ENCODE results near the gene CRYBA4. TPM values are rescaled to one million over a fixed set of nuclear protein-coding genes. Genes with fewer than 3 reads are reported as not detected.

The CRYBA4 gene
- total and polyA plus RNA-seq, 4 donors = not detected

DNA sequence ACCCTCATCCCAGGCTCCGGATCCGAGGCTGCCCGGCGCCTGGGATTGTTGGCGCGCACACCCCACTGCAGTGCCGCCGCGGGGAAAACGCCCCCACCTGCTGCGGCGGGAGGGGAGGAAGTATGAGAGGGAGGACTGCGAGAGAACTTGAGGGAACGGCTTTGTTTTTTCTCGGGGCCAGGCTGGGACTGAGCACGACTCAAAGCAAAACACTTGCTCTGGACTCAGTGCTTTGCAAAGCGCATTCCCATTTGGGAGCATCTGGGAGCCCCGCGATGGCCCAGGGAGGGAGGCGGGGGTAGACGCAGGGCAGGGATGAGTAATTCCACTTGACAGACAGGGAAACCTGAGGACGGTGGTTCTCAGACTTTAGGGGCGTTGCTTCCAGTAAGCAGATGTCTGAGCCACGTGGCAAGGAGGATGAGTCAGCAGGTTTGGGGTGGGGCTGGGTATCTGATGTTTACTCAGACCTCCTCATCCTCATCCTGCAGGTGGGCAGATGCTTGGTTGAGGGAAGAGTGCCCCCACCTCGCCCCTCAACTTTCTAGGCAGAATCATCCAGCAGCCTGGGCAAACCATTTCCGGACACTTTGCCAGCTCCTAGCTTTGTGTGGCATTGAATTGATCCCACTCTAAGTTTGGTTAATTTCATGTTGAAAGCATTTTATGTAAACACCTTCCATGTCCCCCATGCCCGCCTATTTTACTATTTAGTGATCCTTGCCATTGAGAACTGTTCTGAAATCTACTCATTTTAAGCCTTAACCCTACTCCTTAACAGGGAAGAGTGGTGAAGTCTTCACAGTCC is 37.1 kb downstream of the CRYBA4 start:
- TF ChIP-seq YY1 (IDR thresholded peaks at IDR 0.05) (no peak), HNF4A (conservative IDR thresholded peaks at IDR 0.05) (no peak), FOXA2 (IDR thresholded peaks at IDR 0.05) (no peak), SP1 (IDR thresholded peaks at IDR 0.05) (no peak), GABPA (IDR thresholded peaks at IDR 0.05 in 1 of 2, conservative IDR thresholded peaks at IDR 0.05 in 1 of 2) (no peak), FOXA1 (IDR thresholded peaks at IDR 0.05) (no peak), NR2F2 (IDR thresholded peaks at IDR 0.05) (no peak), EGR1 (IDR thresholded peaks at IDR 0.05; ENCODE audit: low read depth in 2 of 2) (no peak), RXRA (IDR thresholded peaks at IDR 0.05) (no peak), HNF4G (IDR thresholded peaks at IDR 0.05) (no peak), RAD21 (IDR thresholded peaks at IDR 0.05) (no peak), JUND (IDR thresholded peaks at IDR 0.05) (no peak), TAF1 (conservative IDR thresholded peaks at IDR 0.05) (no peak)
- TF ChIP-seq, protein P1, sequence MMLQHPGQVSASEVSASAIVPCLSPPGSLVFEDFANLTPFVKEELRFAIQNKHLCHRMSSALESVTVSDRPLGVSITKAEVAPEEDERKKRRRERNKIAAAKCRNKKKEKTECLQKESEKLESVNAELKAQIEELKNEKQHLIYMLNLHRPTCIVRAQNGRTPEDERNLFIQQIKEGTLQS (IDR thresholded peaks at IDR 0.05) = no peak
- TF ChIP-seq, protein P2, sequence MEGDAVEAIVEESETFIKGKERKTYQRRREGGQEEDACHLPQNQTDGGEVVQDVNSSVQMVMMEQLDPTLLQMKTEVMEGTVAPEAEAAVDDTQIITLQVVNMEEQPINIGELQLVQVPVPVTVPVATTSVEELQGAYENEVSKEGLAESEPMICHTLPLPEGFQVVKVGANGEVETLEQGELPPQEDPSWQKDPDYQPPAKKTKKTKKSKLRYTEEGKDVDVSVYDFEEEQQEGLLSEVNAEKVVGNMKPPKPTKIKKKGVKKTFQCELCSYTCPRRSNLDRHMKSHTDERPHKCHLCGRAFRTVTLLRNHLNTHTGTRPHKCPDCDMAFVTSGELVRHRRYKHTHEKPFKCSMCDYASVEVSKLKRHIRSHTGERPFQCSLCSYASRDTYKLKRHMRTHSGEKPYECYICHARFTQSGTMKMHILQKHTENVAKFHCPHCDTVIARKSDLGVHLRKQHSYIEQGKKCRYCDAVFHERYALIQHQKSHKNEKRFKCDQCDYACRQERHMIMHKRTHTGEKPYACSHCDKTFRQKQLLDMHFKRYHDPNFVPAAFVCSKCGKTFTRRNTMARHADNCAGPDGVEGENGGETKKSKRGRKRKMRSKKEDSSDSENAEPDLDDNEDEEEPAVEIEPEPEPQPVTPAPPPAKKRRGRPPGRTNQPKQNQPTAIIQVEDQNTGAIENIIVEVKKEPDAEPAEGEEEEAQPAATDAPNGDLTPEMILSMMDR (IDR thresholded peaks at IDR 0.05; ENCODE audit: low read depth, low read length, missing input control) = no peak
- TF ChIP-seq, protein P3, sequence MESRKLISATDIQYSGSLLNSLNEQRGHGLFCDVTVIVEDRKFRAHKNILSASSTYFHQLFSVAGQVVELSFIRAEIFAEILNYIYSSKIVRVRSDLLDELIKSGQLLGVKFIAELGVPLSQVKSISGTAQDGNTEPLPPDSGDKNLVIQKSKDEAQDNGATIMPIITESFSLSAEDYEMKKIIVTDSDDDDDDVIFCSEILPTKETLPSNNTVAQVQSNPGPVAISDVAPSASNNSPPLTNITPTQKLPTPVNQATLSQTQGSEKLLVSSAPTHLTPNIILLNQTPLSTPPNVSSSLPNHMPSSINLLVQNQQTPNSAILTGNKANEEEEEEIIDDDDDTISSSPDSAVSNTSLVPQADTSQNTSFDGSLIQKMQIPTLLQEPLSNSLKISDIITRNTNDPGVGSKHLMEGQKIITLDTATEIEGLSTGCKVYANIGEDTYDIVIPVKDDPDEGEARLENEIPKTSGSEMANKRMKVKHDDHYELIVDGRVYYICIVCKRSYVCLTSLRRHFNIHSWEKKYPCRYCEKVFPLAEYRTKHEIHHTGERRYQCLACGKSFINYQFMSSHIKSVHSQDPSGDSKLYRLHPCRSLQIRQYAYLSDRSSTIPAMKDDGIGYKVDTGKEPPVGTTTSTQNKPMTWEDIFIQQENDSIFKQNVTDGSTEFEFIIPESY (IDR thresholded peaks at IDR 0.05) = no peak
- TF ChIP-seq, protein P4, sequence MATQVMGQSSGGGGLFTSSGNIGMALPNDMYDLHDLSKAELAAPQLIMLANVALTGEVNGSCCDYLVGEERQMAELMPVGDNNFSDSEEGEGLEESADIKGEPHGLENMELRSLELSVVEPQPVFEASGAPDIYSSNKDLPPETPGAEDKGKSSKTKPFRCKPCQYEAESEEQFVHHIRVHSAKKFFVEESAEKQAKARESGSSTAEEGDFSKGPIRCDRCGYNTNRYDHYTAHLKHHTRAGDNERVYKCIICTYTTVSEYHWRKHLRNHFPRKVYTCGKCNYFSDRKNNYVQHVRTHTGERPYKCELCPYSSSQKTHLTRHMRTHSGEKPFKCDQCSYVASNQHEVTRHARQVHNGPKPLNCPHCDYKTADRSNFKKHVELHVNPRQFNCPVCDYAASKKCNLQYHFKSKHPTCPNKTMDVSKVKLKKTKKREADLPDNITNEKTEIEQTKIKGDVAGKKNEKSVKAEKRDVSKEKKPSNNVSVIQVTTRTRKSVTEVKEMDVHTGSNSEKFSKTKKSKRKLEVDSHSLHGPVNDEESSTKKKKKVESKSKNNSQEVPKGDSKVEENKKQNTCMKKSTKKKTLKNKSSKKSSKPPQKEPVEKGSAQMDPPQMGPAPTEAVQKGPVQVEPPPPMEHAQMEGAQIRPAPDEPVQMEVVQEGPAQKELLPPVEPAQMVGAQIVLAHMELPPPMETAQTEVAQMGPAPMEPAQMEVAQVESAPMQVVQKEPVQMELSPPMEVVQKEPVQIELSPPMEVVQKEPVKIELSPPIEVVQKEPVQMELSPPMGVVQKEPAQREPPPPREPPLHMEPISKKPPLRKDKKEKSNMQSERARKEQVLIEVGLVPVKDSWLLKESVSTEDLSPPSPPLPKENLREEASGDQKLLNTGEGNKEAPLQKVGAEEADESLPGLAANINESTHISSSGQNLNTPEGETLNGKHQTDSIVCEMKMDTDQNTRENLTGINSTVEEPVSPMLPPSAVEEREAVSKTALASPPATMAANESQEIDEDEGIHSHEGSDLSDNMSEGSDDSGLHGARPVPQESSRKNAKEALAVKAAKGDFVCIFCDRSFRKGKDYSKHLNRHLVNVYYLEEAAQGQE (IDR thresholded peaks at IDR 0.05) = no peak
- TF ChIP-seq, protein P5, sequence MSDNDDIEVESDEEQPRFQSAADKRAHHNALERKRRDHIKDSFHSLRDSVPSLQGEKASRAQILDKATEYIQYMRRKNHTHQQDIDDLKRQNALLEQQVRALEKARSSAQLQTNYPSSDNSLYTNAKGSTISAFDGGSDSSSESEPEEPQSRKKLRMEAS (IDR thresholded peaks at IDR 0.05) = no peak
- no peak overlapping the region for H3K9ac ChIP-seq (ENCODE audit: low read depth in 1 of 2, low read length in 2 of 2)
- H3K36me3 ChIP-seq (ENCODE audit: control insufficient read depth in 4 of 4, insufficient read depth in 3 of 4, low read depth in 1 of 4, low read length in 3 of 4) = no peaks in the 10 kb centered on the region
- H3K4me3 ChIP-seq (ENCODE audit: low read depth in 1 of 3, low read length in 3 of 3) = peak overlapping the region in 1 of 3 donors; percentile 5
- H3K4me1 ChIP-seq (ENCODE audit: control insufficient read depth in 4 of 4, insufficient read depth in 4 of 4, low read length in 3 of 4) = peaks cover 0 to 4% (median 3%) of the 10 kb centered on the region in 4 donors
- peaks cover 0 to 8% (median 4%) of the 10 kb centered on the region in 4 donors for H3K27me3 ChIP-seq (ENCODE audit: control insufficient read depth in 4 of 4, insufficient read depth in 4 of 4, low read length in 3 of 4)
- no peaks in the 10 kb centered on the region for H3K9me3 ChIP-seq (ENCODE audit: control insufficient read depth in 4 of 4, low read length in 3 of 4)
- WGBS = 5% methylated on average over 27 of the region's 27 CpGs
- no peak overlapping the region for H3K27ac ChIP-seq (ENCODE audit: low read depth in 1 of 2, low read length in 2 of 2)
- DNase-seq (ENCODE audit: low spot score) = peak; percentile 82

Data from liver (tissue), 9 donors.